ENCODE results near the gene RAB20.

- TF ChIP-seq CTCF (optimal IDR thresholded peaks at IDR 0.05 in 1 of 3, IDR thresholded peaks at IDR 0.05 in 1 of 3, conservative IDR thresholded peaks at IDR 0.05 in 1 of 3; ENCODE audit: extremely low read depth in 1 of 3, insufficient read depth in 2 of 3, low read length in 3 of 3) (no peak), EZH2 (IDR thresholded peaks at IDR 0.05; ENCODE audit: low read length) (no peak)
Measured at GRCh38 chr13:110521946-110522345, 39.6 kb downstream of the RAB20 start.

All from keratinocyte (primary cell).